Measurements from ENCODE around the gene TEKT5.

Gene TEKT5

DNA sequence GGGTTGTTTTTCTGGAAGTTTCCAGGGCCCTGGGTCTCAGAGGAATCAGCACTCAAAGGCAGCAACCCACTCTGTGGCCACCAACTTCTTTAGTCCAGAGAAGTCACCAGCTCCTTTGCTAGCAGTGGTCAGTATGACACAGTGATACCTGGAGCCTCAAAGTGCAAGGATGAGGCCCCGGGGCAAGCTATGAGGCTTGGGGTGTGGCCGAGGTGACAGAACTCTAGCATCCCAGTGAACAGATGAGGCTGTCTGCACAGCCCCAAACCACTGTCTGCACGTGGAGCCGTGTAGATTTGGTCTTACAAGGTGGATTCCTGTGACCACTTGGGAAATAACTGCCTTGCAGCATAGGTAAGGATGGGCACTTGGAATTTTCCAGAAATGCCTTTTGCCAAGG, 24.9 kb downstream of the TEKT5 start:
- Histone ChIP-seq H3K4me3 (ENCODE audit: low read length) (no peak overlapping the region), H4K20me1 (ENCODE audit: insufficient read depth, low read length) (no peaks in the 10 kb centered on the region), H3K27ac (ENCODE audit: low read length) (no peak overlapping the region), H3K36me3 (replicated peaks; ENCODE audit: insufficient read depth, low read length) (no peaks in the 10 kb centered on the region), H3K9me3 (replicated peaks; ENCODE audit: insufficient read depth, low read length) (no peaks in the 10 kb centered on the region), H3K9me2 (replicated peaks; ENCODE audit: insufficient read depth, low read length) (no peaks in the 10 kb centered on the region), H3K27me3 (replicated peaks; ENCODE audit: insufficient read depth, low read length) (no peaks in the 10 kb centered on the region), H2AFZ (ENCODE audit: low read length) (no peak overlapping the region), H3K9ac (ENCODE audit: low read length) (no peak overlapping the region), H3K4me1 (ENCODE audit: low read length) (no peaks in the 10 kb centered on the region), H3K79me2 (ENCODE audit: low read length) (no peaks in the 10 kb centered on the region), H3K4me2 (ENCODE audit: low read depth, low read length) (no peak overlapping the region), H3F3A (ENCODE audit: insufficient read depth, low read length) (no peaks in the 10 kb centered on the region)
- TF ChIP-seq EZH2phosphoT487 (IDR thresholded peaks at IDR 0.05; ENCODE audit: low read length) (no peak), CTCF (IDR thresholded peaks at IDR 0.05; ENCODE audit: low read length) (no peak), EZH2 (optimal IDR thresholded peaks at IDR 0.05; ENCODE audit: low read depth, low read length) (no peak)
- no peak for DNase-seq

DNA sequence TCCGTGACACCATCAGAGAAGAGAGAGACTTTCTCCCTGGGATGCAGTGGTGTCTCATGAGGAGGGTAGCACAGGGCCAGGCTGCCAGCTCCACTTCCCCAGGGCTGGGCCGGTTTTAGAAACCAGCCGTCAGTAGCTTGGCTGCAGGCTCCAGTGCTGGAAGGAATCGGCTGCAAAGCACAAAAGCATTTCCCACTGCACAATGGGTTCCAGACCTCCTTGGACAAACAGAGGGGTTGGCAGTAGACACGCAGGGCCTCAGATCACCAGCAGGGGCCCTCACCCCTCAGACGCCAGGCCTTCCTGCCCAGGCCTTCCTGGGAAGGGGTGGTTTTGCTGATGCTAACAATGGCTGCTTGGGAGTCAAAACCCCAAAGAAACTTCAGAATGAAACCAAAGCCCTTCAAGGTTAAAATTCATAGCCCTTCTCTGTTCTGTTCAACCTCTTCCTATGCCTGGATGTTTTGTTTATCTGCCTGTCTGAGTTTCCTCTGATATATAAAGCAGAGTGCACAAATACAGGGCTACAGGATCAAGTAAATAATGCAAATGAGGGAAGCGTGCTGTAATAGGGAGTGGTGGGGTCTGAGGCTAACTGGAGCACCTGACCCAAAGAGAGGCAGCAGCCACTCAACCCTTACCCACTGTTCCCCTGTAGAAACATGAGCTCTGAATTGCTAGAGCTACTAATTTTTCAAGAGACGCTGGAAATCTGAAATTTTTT, 26.2 kb downstream of the TEKT5 start:
- Histone ChIP-seq H3K36me3 (replicated peaks; ENCODE audit: insufficient read depth, low read length) (no peaks in the 10 kb centered on the region), H3K27ac (ENCODE audit: low read length) (no peak overlapping the region), H3K9me3 (replicated peaks; ENCODE audit: insufficient read depth, low read length) (no peaks in the 10 kb centered on the region), H3K9me2 (replicated peaks; ENCODE audit: insufficient read depth, low read length) (no peaks in the 10 kb centered on the region), H3K4me3 (ENCODE audit: low read length) (no peak overlapping the region), H3F3A (ENCODE audit: insufficient read depth, low read length) (no peaks in the 10 kb centered on the region), H3K4me2 (ENCODE audit: low read depth, low read length) (no peak overlapping the region), H3K4me1 (ENCODE audit: low read length) (no peaks in the 10 kb centered on the region), H2AFZ (ENCODE audit: low read length) (peak overlapping the region; percentile 25; the same call in 1 of the 2 replicates), H3K9ac (ENCODE audit: low read length) (no peak overlapping the region), H4K20me1 (ENCODE audit: insufficient read depth, low read length) (no peaks in the 10 kb centered on the region), H3K79me2 (ENCODE audit: low read length) (no peaks in the 10 kb centered on the region), H3K27me3 (replicated peaks; ENCODE audit: insufficient read depth, low read length) (no peaks in the 10 kb centered on the region)
- peak; percentile 18 for DNase-seq
- TF ChIP-seq CTCF (IDR thresholded peaks at IDR 0.05; ENCODE audit: low read length) (peak; percentile 54), EZH2phosphoT487 (IDR thresholded peaks at IDR 0.05; ENCODE audit: low read length) (no peak)

GRCh38 chr16:10667239-10667638, 27.5 kb downstream of the TEKT5 start:
- H3K4me1 ChIP-seq (ENCODE audit: low read length), result peaks cover 5% of the 10 kb centered on the region; the same call in 1 of the 2 replicates
- no peak overlapping the region for H3K4me3 ChIP-seq (ENCODE audit: low read length)
- no peaks in the 10 kb centered on the region for H4K20me1 ChIP-seq (ENCODE audit: insufficient read depth, low read length)
- no peak overlapping the region for H3K4me2 ChIP-seq (ENCODE audit: low read depth, low read length)
- no peaks in the 10 kb centered on the region for H3K36me3 ChIP-seq (replicated peaks; ENCODE audit: insufficient read depth, low read length)
- no peaks in the 10 kb centered on the region for H3K9me3 ChIP-seq (replicated peaks; ENCODE audit: insufficient read depth, low read length)
- no peaks in the 10 kb centered on the region for H3K27me3 ChIP-seq (replicated peaks; ENCODE audit: insufficient read depth, low read length)
- TF ChIP-seq EZH2 (optimal IDR thresholded peaks at IDR 0.05; ENCODE audit: low read depth, low read length) (no peak), CTCF (IDR thresholded peaks at IDR 0.05; ENCODE audit: low read length) (no peak), EZH2phosphoT487 (IDR thresholded peaks at IDR 0.05; ENCODE audit: low read length) (no peak)
- H3F3A ChIP-seq (ENCODE audit: insufficient read depth, low read length), result no peaks in the 10 kb centered on the region
- no peak overlapping the region for H3K9ac ChIP-seq (ENCODE audit: low read length)
- no peak overlapping the region for H3K27ac ChIP-seq (ENCODE audit: low read length)
- no peak overlapping the region for H2AFZ ChIP-seq (ENCODE audit: low read length)
- DNase-seq, result no peak
- H3K9me2 ChIP-seq (replicated peaks; ENCODE audit: insufficient read depth, low read length), result no peaks in the 10 kb centered on the region
- no peaks in the 10 kb centered on the region for H3K79me2 ChIP-seq (ENCODE audit: low read length)
